ENCODE measurements around the gene ISG15.

Gene ISG15

DNA sequence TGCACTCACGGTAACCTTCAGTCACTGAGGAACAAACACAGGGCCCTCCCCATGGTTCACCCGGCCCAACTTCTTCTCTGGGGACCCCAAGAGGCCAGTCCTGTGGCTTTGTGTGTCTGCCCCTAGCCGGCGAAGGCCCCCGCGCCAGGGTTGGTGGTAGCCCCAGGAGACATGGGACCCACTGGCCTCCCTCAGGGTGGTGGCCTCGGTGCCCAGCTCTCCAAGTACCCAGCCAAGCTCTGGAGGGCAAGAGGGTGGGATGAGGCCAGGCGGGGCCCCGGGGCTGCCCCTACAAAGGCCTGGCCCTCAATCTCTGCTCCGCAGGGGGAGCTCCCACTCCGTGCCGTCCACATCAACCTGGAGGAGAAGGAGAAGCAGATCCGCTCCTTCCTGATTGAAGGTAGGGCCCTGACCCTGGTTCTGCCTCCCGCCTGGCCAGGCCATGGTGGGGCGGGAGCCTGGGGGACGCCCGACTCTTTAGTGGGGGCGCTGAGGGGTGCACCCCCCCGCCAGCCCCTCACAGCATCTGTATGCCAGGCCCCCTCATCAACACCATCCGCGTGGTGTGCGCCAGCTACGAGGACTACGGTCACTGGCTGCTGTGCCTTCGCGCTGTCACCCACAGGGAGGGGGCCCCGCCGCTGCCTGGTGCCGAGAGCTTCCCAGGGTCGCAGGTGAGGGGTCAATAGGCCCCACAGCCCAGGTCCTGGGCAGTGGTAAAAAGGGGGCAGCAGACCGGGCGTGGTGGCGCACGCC is 41.4 kb upstream of the ISG15 start:
- no peak overlapping the region for H3K4me3 ChIP-seq (ENCODE audit: control insufficient read depth, low read depth, low read length)
- DNase-seq (ENCODE audit: low read depth) = no peak
- TF ChIP-seq, protein P1, sequence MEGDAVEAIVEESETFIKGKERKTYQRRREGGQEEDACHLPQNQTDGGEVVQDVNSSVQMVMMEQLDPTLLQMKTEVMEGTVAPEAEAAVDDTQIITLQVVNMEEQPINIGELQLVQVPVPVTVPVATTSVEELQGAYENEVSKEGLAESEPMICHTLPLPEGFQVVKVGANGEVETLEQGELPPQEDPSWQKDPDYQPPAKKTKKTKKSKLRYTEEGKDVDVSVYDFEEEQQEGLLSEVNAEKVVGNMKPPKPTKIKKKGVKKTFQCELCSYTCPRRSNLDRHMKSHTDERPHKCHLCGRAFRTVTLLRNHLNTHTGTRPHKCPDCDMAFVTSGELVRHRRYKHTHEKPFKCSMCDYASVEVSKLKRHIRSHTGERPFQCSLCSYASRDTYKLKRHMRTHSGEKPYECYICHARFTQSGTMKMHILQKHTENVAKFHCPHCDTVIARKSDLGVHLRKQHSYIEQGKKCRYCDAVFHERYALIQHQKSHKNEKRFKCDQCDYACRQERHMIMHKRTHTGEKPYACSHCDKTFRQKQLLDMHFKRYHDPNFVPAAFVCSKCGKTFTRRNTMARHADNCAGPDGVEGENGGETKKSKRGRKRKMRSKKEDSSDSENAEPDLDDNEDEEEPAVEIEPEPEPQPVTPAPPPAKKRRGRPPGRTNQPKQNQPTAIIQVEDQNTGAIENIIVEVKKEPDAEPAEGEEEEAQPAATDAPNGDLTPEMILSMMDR (conservative IDR thresholded peaks at IDR 0.05; ENCODE audit: control insufficient read depth, insufficient read depth, low read depth, low read length) = no peak

DNA sequence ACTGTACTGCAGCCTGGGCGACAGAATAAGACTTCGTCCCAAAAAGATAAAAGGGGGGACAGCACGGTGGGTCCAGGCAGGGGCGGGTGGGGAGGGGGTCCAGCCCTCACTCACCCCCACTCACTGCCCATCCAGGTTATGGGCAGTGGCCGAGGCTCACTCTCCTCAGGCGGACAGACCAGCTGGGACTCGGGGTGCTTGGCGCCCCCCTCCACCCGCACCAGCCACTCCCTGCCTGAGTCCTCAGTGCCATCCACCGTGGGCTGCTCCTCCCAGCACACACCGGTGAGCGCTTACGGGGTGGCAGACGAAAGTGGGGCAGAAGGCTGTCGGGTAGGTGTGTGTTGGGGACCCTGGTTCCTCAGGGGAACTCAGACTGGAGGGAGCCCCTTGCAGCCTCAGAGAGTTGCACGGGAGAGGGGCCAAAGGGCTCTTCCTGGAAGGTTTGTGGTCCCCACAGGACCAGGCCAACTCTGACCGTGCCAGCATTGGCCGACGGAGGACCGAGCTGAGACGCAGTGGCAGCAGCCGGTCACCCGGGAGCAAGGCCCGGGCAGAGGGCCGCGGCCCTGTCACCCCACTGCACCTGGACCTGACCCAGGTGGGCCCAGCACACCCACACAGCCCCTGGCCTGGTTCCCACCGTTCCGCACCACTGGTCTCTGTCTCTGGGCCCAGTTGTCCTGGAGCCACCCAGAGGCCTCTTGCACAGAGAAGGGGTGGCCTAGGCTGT is 40.4 kb upstream of the ISG15 start:
- no peak overlapping the region for H3K4me3 ChIP-seq (ENCODE audit: control insufficient read depth, low read depth, low read length)
- no peak for DNase-seq (ENCODE audit: low read depth)
- TF ChIP-seq, protein P1 (conservative IDR thresholded peaks at IDR 0.05; ENCODE audit: control insufficient read depth, insufficient read depth, low read depth, low read length) = no peak

DNA sequence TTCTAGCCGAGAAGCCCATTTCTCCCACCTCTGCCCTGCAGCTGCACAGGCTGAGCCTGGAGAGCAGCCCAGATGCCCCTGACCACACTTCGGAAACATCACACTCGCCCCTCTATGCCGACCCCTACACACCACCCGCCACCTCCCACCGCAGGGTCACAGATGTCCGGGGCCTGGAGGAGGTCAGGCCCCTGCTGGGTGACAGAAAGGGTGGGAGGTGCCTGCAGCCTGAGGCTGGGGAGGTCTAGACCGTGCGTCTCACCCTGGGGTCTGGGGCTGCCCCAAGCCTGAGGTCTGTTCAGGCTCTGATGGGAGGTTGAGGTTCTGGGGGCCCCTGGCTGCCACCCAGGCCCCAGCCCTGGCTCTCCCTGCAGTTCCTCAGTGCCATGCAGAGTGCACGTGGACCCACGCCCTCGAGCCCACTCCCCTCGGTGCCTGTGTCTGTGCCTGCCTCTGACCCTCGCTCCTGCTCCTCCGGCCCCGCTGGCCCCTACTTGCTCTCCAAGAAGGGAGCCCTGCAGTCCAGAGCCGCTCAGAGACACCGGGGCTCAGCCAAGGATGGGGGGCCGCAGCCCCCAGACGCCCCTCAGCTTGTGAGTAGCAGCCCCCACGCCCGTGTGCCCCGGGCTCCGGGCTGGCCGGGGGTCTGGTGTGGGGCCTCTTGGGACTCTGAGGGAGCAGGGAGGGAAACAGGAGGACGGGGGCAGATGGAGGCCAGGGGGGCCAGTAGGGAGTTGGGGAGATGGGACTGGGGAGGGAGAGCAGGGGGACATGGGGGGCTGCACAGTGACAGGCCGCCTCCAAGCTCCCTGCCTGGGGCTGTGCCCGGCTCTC is 39.6 kb upstream of the ISG15 start:
- DNase-seq (ENCODE audit: low read depth) = no peak
- TF ChIP-seq, protein P1 (conservative IDR thresholded peaks at IDR 0.05; ENCODE audit: control insufficient read depth, insufficient read depth, low read depth, low read length) = no peak
- no peak overlapping the region for H3K4me3 ChIP-seq (ENCODE audit: control insufficient read depth, low read depth, low read length)

DNA sequence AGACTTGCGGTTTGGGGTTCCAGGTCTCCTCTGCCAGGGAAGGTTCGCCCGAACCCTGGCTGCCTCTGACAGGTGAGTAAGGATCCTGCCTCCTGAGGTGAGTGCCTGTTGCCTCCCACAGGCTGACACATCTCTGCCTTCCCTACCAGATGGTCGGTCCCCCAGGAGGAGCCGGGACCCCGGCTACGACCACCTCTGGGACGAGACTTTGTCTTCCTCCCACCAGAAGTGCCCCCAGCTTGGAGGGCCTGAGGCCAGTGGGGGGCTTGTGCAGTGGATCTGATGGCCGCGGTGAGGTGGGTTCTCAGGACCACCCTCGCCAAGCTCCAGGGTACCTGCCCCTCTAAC is 39.0 kb upstream of the ISG15 start:
- no peak for DNase-seq (ENCODE audit: low read depth)
- H3K4me3 ChIP-seq (ENCODE audit: control insufficient read depth, low read depth, low read length) = no peak overlapping the region
- TF ChIP-seq, protein P1 (conservative IDR thresholded peaks at IDR 0.05; ENCODE audit: control insufficient read depth, insufficient read depth, low read depth, low read length) = no peak

DNA sequence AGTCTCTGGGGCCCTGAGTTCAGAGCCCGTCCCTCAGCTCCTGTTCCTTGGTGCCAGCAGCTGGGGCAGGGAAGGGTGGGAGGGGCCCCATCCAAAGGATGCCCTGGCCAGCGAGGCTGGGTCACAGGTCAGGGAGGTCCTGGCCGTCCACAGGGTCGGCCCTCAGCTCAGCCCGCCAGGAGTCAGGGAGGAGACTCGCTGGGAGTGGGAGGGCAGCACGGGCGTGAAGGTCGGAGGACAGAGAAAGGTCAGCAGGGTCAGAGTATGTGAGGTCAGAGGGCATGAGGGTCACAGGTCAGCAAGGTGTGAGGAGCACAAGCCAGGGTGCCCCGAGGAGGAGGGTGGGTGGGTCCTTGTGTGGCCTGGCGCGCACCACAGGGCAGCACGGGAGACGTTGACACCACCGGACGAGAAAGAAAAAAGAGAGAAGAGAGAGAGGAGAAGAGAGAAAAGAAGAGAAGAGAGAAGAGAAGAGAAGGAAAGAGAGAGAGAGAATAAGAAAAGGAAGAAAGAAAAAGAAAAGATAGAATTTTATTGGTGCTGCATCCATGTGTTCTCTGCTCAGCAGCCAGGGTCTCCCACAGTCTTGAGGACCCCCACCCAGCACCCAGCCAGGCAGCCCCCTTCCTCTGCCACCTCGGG is 38.5 kb upstream of the ISG15 start:
- no peak overlapping the region for H3K4me3 ChIP-seq (ENCODE audit: control insufficient read depth, low read depth, low read length)
- TF ChIP-seq, protein P1 (conservative IDR thresholded peaks at IDR 0.05; ENCODE audit: control insufficient read depth, insufficient read depth, low read depth, low read length) = no peak
- no peak for DNase-seq (ENCODE audit: low read depth)

DNA sequence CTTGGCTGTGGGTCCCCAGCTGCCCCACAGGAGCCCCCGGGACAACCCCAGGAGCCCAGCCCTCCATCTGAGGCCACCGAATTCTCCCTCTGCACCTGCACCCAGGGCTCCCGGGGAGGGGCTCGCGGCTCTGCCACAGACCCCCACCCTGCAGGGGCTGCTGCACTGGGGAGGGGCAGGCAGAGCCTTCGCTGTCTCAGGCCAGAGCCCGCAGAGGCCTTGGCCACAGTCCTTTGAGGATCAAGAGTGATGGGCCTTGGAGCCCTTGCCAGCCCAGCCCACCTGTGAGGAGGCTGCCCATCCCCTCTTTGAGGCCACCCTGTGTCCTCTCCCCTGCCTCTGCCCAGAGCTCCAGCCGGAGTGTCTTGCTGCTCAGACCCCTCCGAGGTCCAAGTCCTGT is 37.9 kb upstream of the ISG15 start:
- no peak overlapping the region for H3K4me3 ChIP-seq (ENCODE audit: control insufficient read depth, low read depth, low read length)
- DNase-seq (ENCODE audit: low read depth) = no peak
- TF ChIP-seq, protein P1 (conservative IDR thresholded peaks at IDR 0.05; ENCODE audit: control insufficient read depth, insufficient read depth, low read depth, low read length) = no peak

All from fibroblast of mammary gland (primary cell).